HepG2 (cell line): ENCODE data around the gene MAPK7. TPM values are rescaled to one million over a fixed set of nuclear protein-coding genes. Genes with fewer than 3 reads are reported as not detected.

Experiments
- ATAC-seq: fragments of 200-7000 bp; cut with Tn5 transposase; 3 replicates; pipeline ENCODE4 v1.9.1; 2020; ENCODE audit warnings: mild to moderate bottlenecking, moderate library complexity
- BruUV-seq: library from RNA; stranded (reverse); fragments of 400-500 nt; replicated peaks from 2 replicates; lab custom pipeline; 2021; lab: Mats Ljungman, UMichigan
- CTCF ChIA-PET: fragments of 300-600 bp; formaldehyde crosslinking; extraction: SDS; loops from one replicate; lab custom pipeline; 2021; ENCODE audit warnings: low total read pairs, inconsistent platforms, low intra/inter-chr PET ratio; lab: Yijun Ruan, JAX
- POLR2A ChIA-PET: fragments of 350-600 bp; sonication (Branson Sonifier 250); formaldehyde crosslinking; loops from one replicate; lab custom pipeline; 2020; ENCODE audit warnings: antibody characterized with exemption, inconsistent platforms; lab: Yijun Ruan, JAX
- DNase-seq: peaks from one replicate; pipeline ENCODE4 v3.0.0-alpha.2; 2015; ENCODE audit warnings: low spot score
- FAIRE-seq: peaks from 3 replicates; lab custom pipeline; 2011; peaks lifted over from hg19 to GRCh38; lab: Jason Lieb, UNC
- H2AFZ ChIP-seq: one replicate; pipeline ENCODE4 v1.6.1; 2011; ENCODE audit warnings: low read length, inconsistent platforms
- H3K27ac ChIP-seq: fragments of 300-600 bp; 3 replicates; pipeline ENCODE4 v1.8.0; 2011; ENCODE audit warnings: mixed run types, mild to moderate bottlenecking, mixed read lengths, low read length, inconsistent platforms; ENCODE audit not compliant: insufficient read depth; ENCODE audit errors: extremely low read length
- H3K27me3 ChIP-seq, 2 experiments: fragments of 200-600 bp in 1 of 2; 2 replicates in 1 of 2; 3 replicates in 1 of 2; pipeline versions ENCODE4 v1.6.0 to v1.8.0; 2011; ENCODE audit warnings: low read length in 2 of 2, mild to moderate bottlenecking in 2 of 2, moderate library complexity in 2 of 2, inconsistent platforms in 1 of 2; ENCODE audit not compliant: insufficient read depth in 2 of 2, control insufficient read depth in 1 of 2
- H3K36me3 ChIP-seq, 2 experiments: fragments of 200-600 bp in 1 of 2; replicated peaks in 1 of 2; 2 replicates in 1 of 2; 3 replicates in 1 of 2; pipeline versions ENCODE4 v1.5.1 to v1.8.0; 2011; ENCODE audit warnings: low read length in 2 of 2, inconsistent platforms in 1 of 2; ENCODE audit not compliant: insufficient read depth in 2 of 2, control insufficient read depth in 1 of 2
- H3K4me1 ChIP-seq: 2 replicates; pipeline ENCODE4 v1.5.1; 2012; ENCODE audit warnings: low read length, inconsistent platforms; ENCODE audit not compliant: insufficient read depth
- H3K4me2 ChIP-seq: 2 replicates; pipeline ENCODE4 v1.6.0; 2011; ENCODE audit warnings: low read depth, low read length, inconsistent platforms
- H3K4me3 ChIP-seq, 3 experiments: fragments of 200-600 bp in 1 of 3; sonication (generic), shearing (Covaris generic) in 1 of 3; replicated peaks in 1 of 3; 2 replicates each; pipeline ENCODE4 v1.5.1; 2011 to 2016; ENCODE audit warnings: low read length in 3 of 3, inconsistent platforms in 2 of 3, low read depth in 2 of 3, mild to moderate bottlenecking in 2 of 3, control low read depth in 1 of 3, mixed read lengths in 1 of 3; ENCODE audit not compliant: insufficient read depth in 1 of 3
- H3K79me2 ChIP-seq: one replicate; pipeline ENCODE4 v1.6.1; 2011; ENCODE audit warnings: low read length, inconsistent platforms; ENCODE audit not compliant: insufficient read depth
- H3K9ac ChIP-seq: 2 replicates; pipeline ENCODE4 v1.6.0; 2011; ENCODE audit warnings: mild to moderate bottlenecking, low read depth, low read length, inconsistent platforms; ENCODE audit not compliant: insufficient read depth
- H3K9me3 ChIP-seq: 2 replicates; pipeline ENCODE4 v1.5.1; 2012; ENCODE audit warnings: mild to moderate bottlenecking, low read length
- H4K20me1 ChIP-seq: 2 replicates; pipeline ENCODE4 v1.6.0; 2011; ENCODE audit warnings: inconsistent platforms, mild to moderate bottlenecking, low read length, moderate library complexity; ENCODE audit not compliant: insufficient read depth
- GATAD2A ChIP-seq: IDR thresholded peaks from 2 replicates; pipeline ENCODE4 v1.6.1; 2016
- MIER2 ChIP-seq: IDR thresholded peaks from 2 replicates; pipeline ENCODE4 v1.6.1; 2016; ENCODE audit warnings: missing biosample characterization, missing genetic modification reagents
- NFE2L1 ChIP-seq: sonication (generic); formaldehyde crosslinking; IDR thresholded peaks from 2 replicates; pipeline ENCODE4 v1.4.0; 2020; ENCODE audit warnings: missing genetic modification reagents, mild to moderate bottlenecking, borderline replicate concordance
- PHF5A ChIP-seq: IDR thresholded peaks from one replicate; pipeline ENCODE4 v1.6.1; 2018; ENCODE audit warnings: low read depth, missing genetic modification reagents; ENCODE audit not compliant: unreplicated experiment
- ZNF17 ChIP-seq: sonication (generic); formaldehyde crosslinking; IDR thresholded peaks from 2 replicates; pipeline ENCODE4 v1.5.0; 2020; ENCODE audit warnings: mild to moderate bottlenecking, missing genetic modification reagents
- ZNF768 ChIP-seq: sonication (generic); formaldehyde crosslinking; IDR thresholded peaks from 2 replicates; pipeline ENCODE4 v1.4.0; 2020; ENCODE audit warnings: missing genetic modification reagents
- WGBS: methylation state at CpG from one replicate; pipeline ENCODE4 v1.1.6; 2017; ENCODE audit warnings: low lambda C conversion rate; 5-methylcytosine and 5-hydroxymethylcytosine counted together
- in situ Hi-C: cut with HindIII; loops from 2 replicates; pipeline ENCODE4 v1.10.0; 2017; ENCODE audit warnings: low pct_unique_long_range_greater_than_20kb; ENCODE audit not compliant: extremely low pct_ligation_motif_present
- intact Hi-C: fragments of 100-400 bp; cut with micrococcal nuclease; formaldehyde crosslinking; loops from one replicate; pipeline ENCODE4 v1.10.0; 2022; ENCODE audit not compliant: unreplicated experiment
- polyA plus RNA-seq, 8 experiments: library from polyadenylated mRNA; depleted of rRNA in 3 of 8; stranded (reverse) in 7 of 8; unstranded in 1 of 8; fragments of >200 nt; fragmentation: Illumina TruSeq in 4 of 8; extraction: Trizol in 4 of 8; gene quantifications; 2 replicates each; pipeline versions ENCODE4 v1.2.1 to v1.2.3, GENCODE V29; 2011 to 2016; ENCODE audit warnings: low read depth in 4 of 8, missing spikeins in 1 of 8, mixed read lengths in 1 of 8; ENCODE audit not compliant: insufficient read depth in 1 of 8
- total RNA-seq, 5 experiments: library from RNA; depleted of rRNA; stranded (reverse); fragments of >200 nt; fragmentation: Illumina TruSeq; extraction: Trizol; gene quantifications; 2 replicates each; pipeline ENCODE4 v1.2.3, GENCODE V29; 2016; ENCODE audit warnings: low read depth in 1 of 5
- TF ChIP-seq, protein P1 (sequence below): sonication (generic); formaldehyde crosslinking; IDR thresholded peaks from 2 replicates; pipeline ENCODE4 v1.4.0; 2020; ENCODE audit warnings: missing genetic modification reagents

MAPK7 gene
- total and polyA plus RNA-seq, 2 of the 13 experiments (the other 11 are each of a cell fraction or from before 2014, with no cell fraction given) = 2.9 to 5.9 TPM

DNA sequence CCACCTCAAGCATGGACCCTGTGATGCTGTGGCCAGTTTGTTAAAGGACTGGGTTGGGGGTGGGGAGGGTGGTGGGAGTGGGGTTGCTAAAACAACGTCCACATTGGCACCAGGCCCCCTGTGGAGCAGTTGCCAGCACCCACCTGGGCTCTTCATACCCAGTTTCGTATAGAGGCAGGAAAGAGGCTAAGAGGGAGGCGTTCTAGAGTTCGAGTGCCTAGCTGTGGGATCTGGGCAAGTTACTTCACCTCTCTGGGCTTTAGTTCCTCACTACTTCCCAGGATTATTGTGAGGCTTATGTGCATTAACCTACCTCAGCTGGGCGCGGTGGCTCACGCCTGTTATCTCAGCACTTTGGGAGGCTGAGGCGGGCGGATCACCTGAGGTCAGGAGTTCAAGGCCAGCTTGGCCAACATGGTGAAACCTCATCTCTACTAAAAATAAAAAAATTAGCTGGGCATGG lies 7.3 kb downstream of the MAPK7 start:
- Histone ChIP-seq H3K9me3 (no peaks in the 10 kb centered on the region), H3K9ac (no peak overlapping the region), H3K4me2 (no peak overlapping the region), H3K27ac (no peak overlapping the region), H3K79me2 (no peaks in the 10 kb centered on the region), H2AFZ (no peak overlapping the region), H3K4me1 (peaks cover 34% of the 10 kb centered on the region), H3K27me3 (0 out of 5 replicates have a peak, but pooled peaks cover 0 to 10% of the 10 kb centered on the region in 2 experiments), H3K36me3 (peaks cover 11 to 28% of the 10 kb centered on the region in 2 experiments), H4K20me1 (no peaks in the 10 kb centered on the region), H3K4me3 (no peak overlapping the region)
- TSS peak; percentile 27 for BruUV-seq
- ChIA-PET POLR2A (interaction anchor here (1.0 to 3.9 kb wide), 2 partner anchors 8 to 47 kb away, joined by 3 to 33 read pairs; partner anchors contain the start of gene MAPK7), CTCF (no interaction called here)
- WGBS = 90% methylated on average over 9 of the region's 9 CpGs
- ATAC-seq (no peak), FAIRE-seq (no peak), DNase-seq (no peak)
- TF ChIP-seq PHF5A (CRISPR knock-in tag) = no peak
- no peak for TF ChIP-seq ZNF17 (CRISPR knock-in tag)
- TF ChIP-seq MIER2 (CRISPR knock-in tag) = no peak
- TF ChIP-seq ZNF768 (CRISPR knock-in tag) = peak; percentile 53; the same call in 1 of the 2 replicates
- TF ChIP-seq NFE2L1 (CRISPR knock-in tag) = no peak
- TF ChIP-seq, protein P1, sequence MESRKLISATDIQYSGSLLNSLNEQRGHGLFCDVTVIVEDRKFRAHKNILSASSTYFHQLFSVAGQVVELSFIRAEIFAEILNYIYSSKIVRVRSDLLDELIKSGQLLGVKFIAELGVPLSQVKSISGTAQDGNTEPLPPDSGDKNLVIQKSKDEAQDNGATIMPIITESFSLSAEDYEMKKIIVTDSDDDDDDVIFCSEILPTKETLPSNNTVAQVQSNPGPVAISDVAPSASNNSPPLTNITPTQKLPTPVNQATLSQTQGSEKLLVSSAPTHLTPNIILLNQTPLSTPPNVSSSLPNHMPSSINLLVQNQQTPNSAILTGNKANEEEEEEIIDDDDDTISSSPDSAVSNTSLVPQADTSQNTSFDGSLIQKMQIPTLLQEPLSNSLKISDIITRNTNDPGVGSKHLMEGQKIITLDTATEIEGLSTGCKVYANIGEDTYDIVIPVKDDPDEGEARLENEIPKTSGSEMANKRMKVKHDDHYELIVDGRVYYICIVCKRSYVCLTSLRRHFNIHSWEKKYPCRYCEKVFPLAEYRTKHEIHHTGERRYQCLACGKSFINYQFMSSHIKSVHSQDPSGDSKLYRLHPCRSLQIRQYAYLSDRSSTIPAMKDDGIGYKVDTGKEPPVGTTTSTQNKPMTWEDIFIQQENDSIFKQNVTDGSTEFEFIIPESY (CRISPR knock-in tag) = peak; percentile 87; the same call in 1 of the 2 replicates
- TF ChIP-seq GATAD2A = no peak
- intact Hi-C loops = no loop called here
- in situ Hi-C loops = no loop called here
